ENCODE results near the gene CMIP. TPM values are rescaled to one million over a fixed set of nuclear protein-coding genes. Genes with fewer than 3 reads are reported as not detected.
A peak's percentile ranks its signal among the peaks of the same experiment; 100 is the strongest.

Gene CMIP
- polyA plus RNA-seq, 1 experiment, result 2.7 TPM

- Histone ChIP-seq H3K27me3 (ENCODE audit: control insufficient read depth, insufficient read depth, low read length) (no peaks in the 10 kb centered on the region), H3K27ac (ENCODE audit: low read depth, low read length) (peak overlapping the region; percentile 39), H3K9me3 (ENCODE audit: control insufficient read depth, insufficient read depth, low read length) (no peaks in the 10 kb centered on the region), H3K4me3 (ENCODE audit: low read depth, low read length) (no peak overlapping the region)
- DNase-seq (ENCODE audit: low read depth, low spot score), result peak; percentile 18
- CTCF ChIA-PET, result no interaction called here
- POLR2A ChIA-PET, result no interaction called here
- no peak for TF ChIP-seq CTCF (IDR thresholded peaks at IDR 0.05; ENCODE audit: low read depth, low read length)
Measured at GRCh38 chr16:81457326-81458133, 12.9 kb downstream of the CMIP start.

- Histone ChIP-seq H3K4me3 (ENCODE audit: low read depth, low read length) (no peak overlapping the region), H3K27ac (ENCODE audit: low read depth, low read length) (peak overlapping the region; percentile 39), H3K9me3 (ENCODE audit: control insufficient read depth, insufficient read depth, low read length) (no peaks in the 10 kb centered on the region), H3K27me3 (ENCODE audit: control insufficient read depth, insufficient read depth, low read length) (no peaks in the 10 kb centered on the region)
- POLR2A ChIA-PET, result no interaction called here
- CTCF ChIA-PET, result no interaction called here
- no peak for DNase-seq (ENCODE audit: low read depth, low spot score)
- no peak for TF ChIP-seq CTCF (IDR thresholded peaks at IDR 0.05; ENCODE audit: low read depth, low read length)
Measured at GRCh38 chr16:81458149-81458669, 13.6 kb downstream of the CMIP start.

GRCh38 chr16:81458827-81459598, 14.4 kb downstream of the CMIP start:
- no peak for TF ChIP-seq CTCF (IDR thresholded peaks at IDR 0.05; ENCODE audit: low read depth, low read length)
- Histone ChIP-seq H3K9me3 (ENCODE audit: control insufficient read depth, insufficient read depth, low read length) (no peaks in the 10 kb centered on the region), H3K27ac (ENCODE audit: low read depth, low read length) (no peak overlapping the region), H3K4me3 (ENCODE audit: low read depth, low read length) (no peak overlapping the region), H3K27me3 (ENCODE audit: control insufficient read depth, insufficient read depth, low read length) (no peaks in the 10 kb centered on the region)
- no peak for DNase-seq (ENCODE audit: low read depth, low spot score)
- POLR2A ChIA-PET, result no interaction called here
- CTCF ChIA-PET, result no interaction called here

GRCh38 chr16:81460075-81460474, 15.5 kb downstream of the CMIP start:
- ChIA-PET CTCF (no interaction called here), POLR2A (no interaction called here)
- H3K4me3 ChIP-seq (ENCODE audit: low read depth, low read length), result no peak overlapping the region
- no peaks in the 10 kb centered on the region for H3K9me3 ChIP-seq (ENCODE audit: control insufficient read depth, insufficient read depth, low read length)
- no peak for TF ChIP-seq CTCF (IDR thresholded peaks at IDR 0.05; ENCODE audit: low read depth, low read length)
- no peak for DNase-seq (ENCODE audit: low read depth, low spot score)
- H3K27ac ChIP-seq (ENCODE audit: low read depth, low read length), result no peak overlapping the region
- H3K27me3 ChIP-seq (ENCODE audit: control insufficient read depth, insufficient read depth, low read length), result no peaks in the 10 kb centered on the region

GRCh38 chr16:81461243-81461642, 16.6 kb downstream of the CMIP start:
- no peak for DNase-seq (ENCODE audit: low read depth, low spot score)
- Histone ChIP-seq H3K27ac (ENCODE audit: low read depth, low read length) (no peak overlapping the region), H3K9me3 (ENCODE audit: control insufficient read depth, insufficient read depth, low read length) (no peaks in the 10 kb centered on the region; the same call in 1 of the 2 replicates), H3K4me3 (ENCODE audit: low read depth, low read length) (no peak overlapping the region), H3K27me3 (ENCODE audit: control insufficient read depth, insufficient read depth, low read length) (no peaks in the 10 kb centered on the region)
- POLR2A ChIA-PET, result no interaction called here
- CTCF ChIA-PET, result no interaction called here
- TF ChIP-seq CTCF (IDR thresholded peaks at IDR 0.05; ENCODE audit: low read depth, low read length), result no peak
